GM06990 (cell line): Measurements from ENCODE around the gene MSI2.

Experiments used
- DNase-seq: peaks from one replicate; pipeline ENCODE4 v3.0.0-alpha.2; 2011; ENCODE audit not compliant: insufficient read length; ENCODE audit errors: extremely low read depth
- H3K27me3 ChIP-seq: replicated peaks from 2 replicates; pipeline ENCODE4 v1.6.0; 2011; ENCODE audit warnings: low read length; ENCODE audit not compliant: control insufficient read depth, insufficient read depth
- H3K36me3 ChIP-seq: 2 replicates; pipeline ENCODE4 v1.5.1; 2011; ENCODE audit warnings: low read length; ENCODE audit not compliant: control insufficient read depth, insufficient read depth
- H3K4me3 ChIP-seq: replicated peaks from 2 replicates; pipeline ENCODE4 v1.5.1; 2011; ENCODE audit warnings: low read depth, mild to moderate bottlenecking, control low read depth, low read length
- TF ChIP-seq, protein P1 (sequence below): IDR thresholded peaks from 2 replicates; pipeline ENCODE4 v1.5.1; 2011; ENCODE audit warnings: low read length, control low read depth, mild to moderate bottlenecking, inconsistent platforms; ENCODE audit not compliant: insufficient read depth, poor library complexity, severe bottlenecking

The MSI2 gene

DNA sequence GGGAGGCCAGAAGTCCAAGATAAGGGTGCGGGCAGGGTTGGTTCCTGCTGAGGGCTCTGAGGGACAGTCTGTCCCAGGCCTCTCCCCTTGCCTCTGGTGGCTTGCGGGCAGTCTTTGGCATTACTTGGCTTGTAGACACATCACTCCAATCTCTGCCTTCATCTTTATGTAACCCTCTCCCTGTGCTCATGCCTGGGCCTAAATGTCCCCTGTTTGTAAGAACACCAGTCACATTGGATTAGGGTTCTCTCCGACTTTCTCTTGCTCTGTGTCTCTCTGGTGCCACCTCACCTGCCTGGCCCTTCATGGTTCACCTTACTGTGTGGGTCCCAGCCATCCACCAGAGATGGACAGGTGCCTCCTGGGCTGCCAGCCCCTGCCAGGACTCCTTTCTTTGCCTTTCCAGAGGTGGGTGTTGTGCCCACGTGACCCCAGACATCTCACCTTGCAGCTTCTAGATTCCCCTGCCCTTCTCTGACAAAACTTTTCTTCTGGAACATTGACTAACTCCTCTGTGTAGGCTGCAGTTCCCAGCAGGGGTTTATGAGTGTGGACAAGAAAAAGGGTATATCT is 205.8 kb downstream of the MSI2 start:
- H3K4me3 ChIP-seq = no peak overlapping the region
- TF ChIP-seq, protein P1, sequence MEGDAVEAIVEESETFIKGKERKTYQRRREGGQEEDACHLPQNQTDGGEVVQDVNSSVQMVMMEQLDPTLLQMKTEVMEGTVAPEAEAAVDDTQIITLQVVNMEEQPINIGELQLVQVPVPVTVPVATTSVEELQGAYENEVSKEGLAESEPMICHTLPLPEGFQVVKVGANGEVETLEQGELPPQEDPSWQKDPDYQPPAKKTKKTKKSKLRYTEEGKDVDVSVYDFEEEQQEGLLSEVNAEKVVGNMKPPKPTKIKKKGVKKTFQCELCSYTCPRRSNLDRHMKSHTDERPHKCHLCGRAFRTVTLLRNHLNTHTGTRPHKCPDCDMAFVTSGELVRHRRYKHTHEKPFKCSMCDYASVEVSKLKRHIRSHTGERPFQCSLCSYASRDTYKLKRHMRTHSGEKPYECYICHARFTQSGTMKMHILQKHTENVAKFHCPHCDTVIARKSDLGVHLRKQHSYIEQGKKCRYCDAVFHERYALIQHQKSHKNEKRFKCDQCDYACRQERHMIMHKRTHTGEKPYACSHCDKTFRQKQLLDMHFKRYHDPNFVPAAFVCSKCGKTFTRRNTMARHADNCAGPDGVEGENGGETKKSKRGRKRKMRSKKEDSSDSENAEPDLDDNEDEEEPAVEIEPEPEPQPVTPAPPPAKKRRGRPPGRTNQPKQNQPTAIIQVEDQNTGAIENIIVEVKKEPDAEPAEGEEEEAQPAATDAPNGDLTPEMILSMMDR = no peak
- no peaks in the 10 kb centered on the region for H3K36me3 ChIP-seq
- DNase-seq = no peak
- no peaks in the 10 kb centered on the region for H3K27me3 ChIP-seq

DNA sequence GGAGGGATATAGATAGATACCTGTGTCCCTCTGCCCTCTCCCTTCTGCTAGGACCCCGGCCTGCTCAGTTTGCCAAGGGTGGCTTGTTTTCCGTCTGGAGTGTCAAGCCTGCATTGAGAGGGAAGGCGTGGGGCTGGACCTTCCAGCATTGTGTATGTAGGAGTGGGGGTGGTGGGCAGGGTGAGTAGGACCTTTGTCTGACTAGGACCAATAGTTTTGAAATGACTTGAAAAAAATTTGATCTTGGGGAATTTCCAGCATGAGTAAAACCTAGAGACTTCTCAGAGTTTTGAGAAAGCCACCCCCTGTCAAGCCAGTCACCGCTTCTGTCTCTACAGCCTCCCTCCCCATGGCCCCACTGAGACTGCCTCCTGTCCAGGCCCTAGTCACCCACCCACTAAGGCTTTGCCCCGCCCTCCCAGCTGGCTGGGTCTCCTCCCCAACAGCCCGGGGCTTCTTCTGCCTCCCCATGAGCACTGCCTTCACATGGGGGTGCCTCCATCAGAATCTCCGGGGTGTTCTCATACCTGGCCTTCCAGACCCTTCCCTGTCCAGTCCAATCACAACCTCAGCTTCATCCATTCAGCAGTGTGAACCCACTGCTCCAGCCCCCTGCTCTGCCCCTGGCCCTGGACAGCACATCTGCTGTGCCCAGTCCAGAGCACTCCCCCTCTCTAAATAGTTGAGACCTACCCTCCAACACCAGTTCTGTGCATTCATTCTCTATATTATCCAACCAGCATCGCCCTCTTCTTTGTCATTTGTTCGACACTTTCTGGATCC is 207.0 kb downstream of the MSI2 start:
- Histone ChIP-seq H3K4me3 (peak overlapping the region; percentile 39), H3K36me3 (no peaks in the 10 kb centered on the region), H3K27me3 (no peaks in the 10 kb centered on the region)
- peak; percentile 90 for DNase-seq
- TF ChIP-seq, protein P1 = no peak

DNA sequence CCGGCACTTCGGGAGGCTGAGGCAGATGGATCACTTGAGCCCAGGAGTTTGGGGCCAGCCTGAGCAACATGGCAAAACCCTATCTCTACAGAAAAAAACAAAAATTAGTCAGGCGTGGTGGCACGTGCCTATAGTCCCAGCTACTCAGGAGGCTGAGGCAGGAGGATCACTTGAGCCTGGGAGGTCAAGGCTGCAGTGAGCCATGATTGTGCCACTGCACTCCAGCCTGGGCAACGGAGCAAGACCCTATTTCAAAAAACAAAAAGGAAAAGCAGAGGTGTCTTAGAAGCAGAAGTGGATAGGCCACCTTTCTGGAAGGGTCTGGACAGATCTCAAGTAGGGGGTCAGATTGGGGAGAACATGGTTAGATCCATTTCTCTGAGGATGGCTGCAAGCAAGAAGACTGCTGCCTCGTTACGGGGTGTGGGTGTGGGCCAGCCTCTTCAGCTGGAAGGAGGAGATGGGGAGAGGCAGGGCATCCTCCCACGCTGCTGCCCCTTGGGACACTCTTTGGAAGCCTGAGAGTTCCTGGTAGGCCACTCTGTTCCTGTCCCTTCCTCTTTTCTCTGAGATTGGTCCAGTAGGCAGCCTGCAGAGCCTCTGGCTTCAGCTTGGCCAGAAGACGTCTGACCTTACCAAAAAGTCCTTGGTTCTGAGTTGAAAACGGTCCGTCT is 208.0 kb downstream of the MSI2 start:
- Histone ChIP-seq H3K27me3 (no peaks in the 10 kb centered on the region), H3K4me3 (no peak overlapping the region), H3K36me3 (no peaks in the 10 kb centered on the region)
- DNase-seq = no peak
- TF ChIP-seq, protein P1 = no peak

DNA sequence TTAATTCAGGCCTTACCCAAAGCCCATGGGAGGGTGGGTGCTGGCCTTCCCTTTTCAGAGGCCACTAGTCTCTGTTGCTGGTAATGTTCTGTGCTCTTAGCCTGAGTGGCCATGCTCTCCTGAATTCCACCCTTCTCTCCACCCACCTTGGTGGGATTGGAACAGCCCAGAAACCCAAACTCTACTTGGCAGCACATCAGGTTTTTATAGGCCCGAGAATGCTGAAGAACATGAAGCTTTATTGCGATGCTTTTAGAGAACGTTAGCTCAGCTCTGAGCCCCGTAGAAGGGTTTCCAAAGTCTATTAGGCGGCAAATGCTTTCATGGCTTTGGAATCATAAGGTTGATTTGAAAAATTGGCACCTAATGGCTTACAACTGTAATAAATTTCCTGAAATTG is 209.3 kb downstream of the MSI2 start:
- DNase-seq = no peak
- H3K36me3 ChIP-seq = no peaks in the 10 kb centered on the region
- TF ChIP-seq, protein P1 = no peak
- no peaks in the 10 kb centered on the region for H3K27me3 ChIP-seq
- no peak overlapping the region for H3K4me3 ChIP-seq

DNA sequence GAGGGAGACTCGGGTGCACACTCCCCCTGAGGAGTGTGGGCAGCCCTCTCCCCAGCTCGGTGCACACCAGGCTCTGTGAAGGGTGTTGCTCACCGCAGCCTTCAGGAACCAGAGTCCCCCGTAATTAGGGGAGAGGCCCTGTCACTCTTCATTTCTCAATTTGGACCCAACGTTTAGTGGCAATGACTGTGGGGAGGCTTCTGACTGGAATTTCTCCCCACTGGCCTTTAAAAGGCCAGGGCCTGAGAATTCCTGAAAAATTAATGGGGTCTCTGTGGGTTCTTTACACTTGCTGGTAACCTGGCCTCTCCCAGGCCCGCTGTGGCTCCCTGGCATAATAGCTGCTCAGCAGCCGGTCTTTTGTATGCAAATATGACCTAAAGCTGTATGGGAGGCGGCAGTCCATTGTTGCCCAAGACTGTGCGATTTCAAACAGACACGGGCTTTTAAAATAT is 209.7 kb downstream of the MSI2 start:
- H3K27me3 ChIP-seq = no peaks in the 10 kb centered on the region
- H3K36me3 ChIP-seq = no peaks in the 10 kb centered on the region
- TF ChIP-seq, protein P1 = no peak
- no peak overlapping the region for H3K4me3 ChIP-seq
- no peak for DNase-seq
